Tibial artery (tissue), 4 donors: ENCODE measurements around the gene ADAM15.

Source experiments
- DNase-seq, 2 donors: peaks; one replicate each; pipeline ENCODE4 v3.0.0-alpha.2; 2019
- H3K27ac ChIP-seq, 2 donors: fragments of 200-600 bp; sonication (generic) in 1 of 2; 1 replicate in 1 of 2; 2 replicates in 1 of 2; pipeline ENCODE4 v1.5.1; 2018 to 2019; ENCODE audit warnings: mild to moderate bottlenecking in 1 of 2
- H3K27me3 ChIP-seq, 2 donors: fragments of 200-600 bp; sonication (generic) in 1 of 2; one replicate each; pipeline versions ENCODE4 v1.5.1 to v1.6.0; 2016 to 2019
- H3K36me3 ChIP-seq, 3 donors: fragments of 200-600 bp; sonication (generic) in 2 of 3; one replicate each; pipeline ENCODE4 v1.5.1; 2016 to 2019; ENCODE audit warnings: mild to moderate bottlenecking in 2 of 3
- H3K4me1 ChIP-seq, 4 donors: fragments of 200-600 bp; sonication (generic) in 2 of 4; 1 replicate in 3 of 4; 2 replicates in 1 of 4; pipeline ENCODE4 v1.5.1; 2016 to 2019
- H3K4me3 ChIP-seq, 2 donors: fragments of 200-600 bp; sonication (generic) in 1 of 2; 1 replicate in 1 of 2; 2 replicates in 1 of 2; pipeline ENCODE4 v1.5.1; 2018 to 2019; ENCODE audit warnings: mild to moderate bottlenecking in 2 of 2
- H3K9me3 ChIP-seq, 3 donors: fragments of 200-600 bp; sonication (generic) in 1 of 3; one replicate each; pipeline ENCODE4 v1.5.1; 2016 to 2019
- intact Hi-C: fragments of 100-400 bp; cut with DNase I; formaldehyde crosslinking; loops from one replicate; pipeline ENCODE4 v1.15.0; 2023; ENCODE audit warnings: low total_unique reads
- TF ChIP-seq, protein P1 (sequence below), 2 experiments: fragments of 200-600 bp in 1 of 2; fragments of 450-650 bp in 1 of 2; IDR thresholded peaks; one replicate each; pipeline ENCODE4 v1.5.1; 2017 to 2019; ENCODE audit warnings: antibody characterized with exemption in 2 of 2, mild to moderate bottlenecking in 1 of 2, moderate library complexity in 1 of 2

ADAM15 gene

GRCh38 chr1:155104605-155105534 lies 53.8 kb downstream of the ADAM15 start:
- no peaks in the 10 kb centered on the region for H3K36me3 ChIP-seq
- H3K4me3 ChIP-seq, result no peak overlapping the region
- peaks cover 0 to 7% of the 10 kb centered on the region in 2 donors for H3K27me3 ChIP-seq
- no peaks in the 10 kb centered on the region for H3K4me1 ChIP-seq
- TF ChIP-seq, protein P1, sequence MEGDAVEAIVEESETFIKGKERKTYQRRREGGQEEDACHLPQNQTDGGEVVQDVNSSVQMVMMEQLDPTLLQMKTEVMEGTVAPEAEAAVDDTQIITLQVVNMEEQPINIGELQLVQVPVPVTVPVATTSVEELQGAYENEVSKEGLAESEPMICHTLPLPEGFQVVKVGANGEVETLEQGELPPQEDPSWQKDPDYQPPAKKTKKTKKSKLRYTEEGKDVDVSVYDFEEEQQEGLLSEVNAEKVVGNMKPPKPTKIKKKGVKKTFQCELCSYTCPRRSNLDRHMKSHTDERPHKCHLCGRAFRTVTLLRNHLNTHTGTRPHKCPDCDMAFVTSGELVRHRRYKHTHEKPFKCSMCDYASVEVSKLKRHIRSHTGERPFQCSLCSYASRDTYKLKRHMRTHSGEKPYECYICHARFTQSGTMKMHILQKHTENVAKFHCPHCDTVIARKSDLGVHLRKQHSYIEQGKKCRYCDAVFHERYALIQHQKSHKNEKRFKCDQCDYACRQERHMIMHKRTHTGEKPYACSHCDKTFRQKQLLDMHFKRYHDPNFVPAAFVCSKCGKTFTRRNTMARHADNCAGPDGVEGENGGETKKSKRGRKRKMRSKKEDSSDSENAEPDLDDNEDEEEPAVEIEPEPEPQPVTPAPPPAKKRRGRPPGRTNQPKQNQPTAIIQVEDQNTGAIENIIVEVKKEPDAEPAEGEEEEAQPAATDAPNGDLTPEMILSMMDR (IDR thresholded peaks at IDR 0.05), result no peak
- intact Hi-C loops, result no loop called here
- DNase-seq, result no peak
- no peak overlapping the region for H3K27ac ChIP-seq
- H3K9me3 ChIP-seq, result no peaks in the 10 kb centered on the region

- intact Hi-C loops, result no loop called here
- no peak overlapping the region for H3K4me3 ChIP-seq
Measured at GRCh38 chr1:155105604-155106011, 54.5 kb downstream of the ADAM15 start.

GRCh38 chr1:155106862-155107261 lies 55.7 kb downstream of the ADAM15 start:
- Histone ChIP-seq H3K4me1 (no peaks in the 10 kb centered on the region), H3K27ac (no peak overlapping the region), H3K9me3 (no peaks in the 10 kb centered on the region), H3K36me3 (no peaks in the 10 kb centered on the region), H3K27me3 (peaks cover 0 to 7% of the 10 kb centered on the region in 2 donors), H3K4me3 (no peak overlapping the region)
- intact Hi-C loops, result no loop called here
- TF ChIP-seq, protein P1 (IDR thresholded peaks at IDR 0.05), result no peak
- DNase-seq, result no peak

More at GRCh38 chr1:155105604-155106011, 54.5 kb downstream of the ADAM15 start:
- peaks cover 0 to 7% of the 10 kb centered on the region in 2 donors for H3K27me3 ChIP-seq
- no peaks in the 10 kb centered on the region for H3K36me3 ChIP-seq
- TF ChIP-seq, protein P1 (IDR thresholded peaks at IDR 0.05), result no peak
- DNase-seq, result peak in 1 of 2 donors; percentile 51
- no peak overlapping the region for H3K27ac ChIP-seq
- H3K9me3 ChIP-seq, result no peaks in the 10 kb centered on the region
- H3K4me1 ChIP-seq, result no peaks in the 10 kb centered on the region

DNA sequence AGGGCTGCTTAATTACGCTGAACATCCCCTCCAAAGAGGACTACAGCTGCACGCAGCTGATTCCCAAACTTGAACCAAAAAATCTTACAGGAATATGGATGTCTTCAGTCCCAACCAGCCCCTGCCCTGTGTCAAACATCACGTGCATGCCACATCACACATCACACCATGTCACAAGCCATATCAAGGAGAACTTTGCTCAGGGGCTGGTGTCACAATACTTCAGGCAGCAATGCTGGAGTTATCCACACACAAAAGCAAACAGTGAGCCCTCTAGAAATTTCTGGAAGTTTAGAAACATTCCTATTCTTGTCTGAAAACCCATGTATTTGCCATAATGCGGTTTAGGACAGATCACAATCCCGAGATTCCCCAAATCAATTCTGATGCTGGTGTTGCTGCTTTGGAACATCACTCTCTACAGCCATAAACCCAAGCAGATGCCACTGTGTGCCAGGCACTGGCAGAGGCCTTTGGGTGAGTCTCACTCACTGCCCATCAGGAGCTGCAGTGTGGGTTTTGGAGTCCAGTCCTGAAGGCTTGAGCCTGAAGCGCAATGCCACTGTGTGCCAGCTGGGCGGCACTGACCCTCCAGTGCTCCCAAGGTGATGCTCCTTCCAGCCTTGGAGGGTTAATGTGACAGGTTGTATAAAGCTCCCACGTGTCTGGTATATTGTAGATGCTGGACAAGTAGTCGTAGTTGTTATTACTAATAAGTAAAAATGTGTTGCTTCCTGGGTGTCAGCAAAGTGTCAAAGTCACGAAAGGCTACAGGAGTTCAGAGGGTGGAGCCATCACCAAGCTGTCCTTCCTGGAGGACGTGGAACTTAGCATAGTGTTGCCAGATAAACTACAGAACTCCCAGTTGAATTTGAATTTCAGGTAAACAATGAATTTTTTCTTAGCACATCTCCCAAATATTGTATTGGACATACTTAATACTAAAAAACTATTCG lies 56.5 kb downstream of the ADAM15 start:
- Histone ChIP-seq H3K27me3 (peaks cover 0 to 10% of the 10 kb centered on the region in 2 donors), H3K4me1 (no peaks in the 10 kb centered on the region), H3K27ac (no peak overlapping the region), H3K9me3 (no peaks in the 10 kb centered on the region), H3K4me3 (no peak overlapping the region), H3K36me3 (no peaks in the 10 kb centered on the region)
- TF ChIP-seq, protein P1 (IDR thresholded peaks at IDR 0.05), result no peak
- DNase-seq, result no peak
- intact Hi-C loops, result no loop called here

- TF ChIP-seq, protein P1 (IDR thresholded peaks at IDR 0.05), result no peak
- no peak for DNase-seq
- H3K4me3 ChIP-seq, result no peak overlapping the region
- no peaks in the 10 kb centered on the region for H3K9me3 ChIP-seq
- peaks cover 0 to 13% of the 10 kb centered on the region in 2 donors for H3K27me3 ChIP-seq
- H3K36me3 ChIP-seq, result no peaks in the 10 kb centered on the region
- no peaks in the 10 kb centered on the region for H3K4me1 ChIP-seq
- intact Hi-C loops, result no loop called here
- H3K27ac ChIP-seq, result no peak overlapping the region
Measured at GRCh38 chr1:155108296-155108695, 57.2 kb downstream of the ADAM15 start.
